ENCODE measurements around the gene GRID1. TPM values are rescaled to one million over a fixed set of nuclear protein-coding genes. Genes with fewer than 3 reads are reported as not detected.

The GRID1 gene
- total RNA-seq, 4 donors from 2014 or later = 0.03 to 2.7 (median 0.49) TPM

DNA sequence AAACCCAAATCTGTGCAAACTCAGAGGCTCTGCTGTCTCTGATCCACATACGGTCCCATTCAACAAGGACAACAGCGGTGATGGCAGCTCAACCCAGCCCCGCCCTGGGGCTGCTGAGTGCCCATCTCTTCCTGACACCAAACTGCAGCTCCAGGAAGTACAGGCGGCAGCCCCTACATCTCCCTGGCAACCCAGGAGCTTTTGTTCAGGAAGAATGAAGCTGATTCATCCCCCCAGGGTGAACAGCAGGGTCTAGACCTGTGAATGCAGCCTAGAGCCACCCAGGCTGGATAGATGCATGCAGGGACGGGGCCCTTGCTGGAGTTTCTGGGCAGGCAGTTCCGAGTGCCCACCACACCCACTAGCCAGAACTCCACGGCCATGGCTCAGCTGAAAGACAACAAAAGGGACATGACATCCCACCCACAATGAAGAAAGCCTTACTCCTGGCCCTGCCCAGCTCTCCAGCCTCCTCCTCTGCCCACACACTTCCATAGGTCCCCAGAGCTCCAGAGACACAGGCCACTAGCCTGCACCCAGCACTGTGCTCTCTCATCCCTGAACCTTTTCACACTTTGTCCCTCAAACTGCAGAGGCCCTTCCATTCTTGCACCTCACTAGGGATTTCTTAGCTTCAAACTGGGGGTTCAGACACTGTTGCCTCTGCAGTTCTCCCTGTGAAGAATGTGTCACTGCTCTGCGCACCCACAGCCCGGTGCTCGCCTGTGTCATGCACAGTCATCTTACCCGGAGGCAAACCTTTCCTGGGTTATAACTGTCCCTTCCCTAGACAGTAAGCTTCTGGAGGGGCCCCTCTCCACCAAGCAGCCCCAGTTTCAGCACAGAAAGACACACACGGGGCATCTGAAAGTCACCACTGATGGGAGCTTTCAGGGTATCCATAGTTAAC, 99.1 kb downstream of the GRID1 start:
- Histone ChIP-seq H3K36me3 (no peaks in the 10 kb centered on the region), H3K9me3 (no peaks in the 10 kb centered on the region), H3K4me1 (peaks cover 0 to 10% (median 0%) of the 10 kb centered on the region in 3 donors), H3K27ac (no peak overlapping the region), H3K27me3 (peaks cover 0 to 36% (median 0%) of the 10 kb centered on the region in 4 donors), H3K4me3 (no peak overlapping the region)
- intact Hi-C loops (cut with DNase I) = no loop called here
- TF ChIP-seq POLR2A (IDR thresholded peaks at IDR 0.05) (no peak), CTCF (IDR thresholded peaks at IDR 0.05) (no peak)
- WGBS, 2 donors = 71% methylated on average over 7 to 9 of the region's 12 CpGs
- DNase-seq = no peak

- TF ChIP-seq CTCF (IDR thresholded peaks at IDR 0.05) (no peak), POLR2A (IDR thresholded peaks at IDR 0.05) (no peak)
- H3K4me3 ChIP-seq = no peak overlapping the region
- intact Hi-C loops (cut with DNase I) = no loop called here
- no peak for DNase-seq
- H3K9me3 ChIP-seq = no peaks in the 10 kb centered on the region
- H3K36me3 ChIP-seq = no peaks in the 10 kb centered on the region
- 80 to 88% methylated on average over 4 to 6 of the region's 7 CpGs for WGBS, 2 donors
- no peak overlapping the region for H3K27ac ChIP-seq
- peaks cover 0 to 42% (median 0%) of the 10 kb centered on the region in 4 donors for H3K27me3 ChIP-seq
- peaks cover 0 to 17% (median 0%) of the 10 kb centered on the region in 3 donors for H3K4me1 ChIP-seq
These were observed 100.0 kb downstream of the GRID1 start for GRCh38 chr10:86266446-86267242.

DNA sequence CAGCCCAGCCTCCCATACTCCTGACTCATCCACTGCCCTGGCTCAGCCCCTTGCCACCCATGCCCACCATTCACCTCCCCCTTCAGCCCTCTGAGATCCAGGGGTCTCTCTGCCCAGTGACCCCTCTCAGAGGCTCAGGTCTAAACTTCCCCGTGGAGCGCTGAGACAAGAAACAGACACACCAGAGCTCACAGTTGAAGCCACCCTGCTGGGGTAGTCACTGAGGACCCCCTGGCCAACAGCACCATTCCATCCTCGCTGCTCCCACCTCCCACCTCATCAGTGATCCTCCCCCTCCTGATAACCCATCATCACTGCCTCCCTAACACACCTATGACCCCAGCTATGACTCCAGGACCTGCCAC, 100.7 kb downstream of the GRID1 start:
- Histone ChIP-seq H3K27me3 (peaks cover 0 to 50% (median 0%) of the 10 kb centered on the region in 4 donors), H3K4me3 (no peak overlapping the region), H3K27ac (no peak overlapping the region), H3K9me3 (no peaks in the 10 kb centered on the region), H3K36me3 (no peaks in the 10 kb centered on the region), H3K4me1 (peaks cover 0 to 17% (median 0%) of the 10 kb centered on the region in 3 donors)
- DNase-seq = no peak
- TF ChIP-seq CTCF (IDR thresholded peaks at IDR 0.05) = no peak
- no peak for TF ChIP-seq POLR2A (IDR thresholded peaks at IDR 0.05)
- WGBS, 2 donors = 77 to 78% methylated on average over 3 of the region's 3 CpGs
- intact Hi-C loops (cut with DNase I) = no loop called here

DNA sequence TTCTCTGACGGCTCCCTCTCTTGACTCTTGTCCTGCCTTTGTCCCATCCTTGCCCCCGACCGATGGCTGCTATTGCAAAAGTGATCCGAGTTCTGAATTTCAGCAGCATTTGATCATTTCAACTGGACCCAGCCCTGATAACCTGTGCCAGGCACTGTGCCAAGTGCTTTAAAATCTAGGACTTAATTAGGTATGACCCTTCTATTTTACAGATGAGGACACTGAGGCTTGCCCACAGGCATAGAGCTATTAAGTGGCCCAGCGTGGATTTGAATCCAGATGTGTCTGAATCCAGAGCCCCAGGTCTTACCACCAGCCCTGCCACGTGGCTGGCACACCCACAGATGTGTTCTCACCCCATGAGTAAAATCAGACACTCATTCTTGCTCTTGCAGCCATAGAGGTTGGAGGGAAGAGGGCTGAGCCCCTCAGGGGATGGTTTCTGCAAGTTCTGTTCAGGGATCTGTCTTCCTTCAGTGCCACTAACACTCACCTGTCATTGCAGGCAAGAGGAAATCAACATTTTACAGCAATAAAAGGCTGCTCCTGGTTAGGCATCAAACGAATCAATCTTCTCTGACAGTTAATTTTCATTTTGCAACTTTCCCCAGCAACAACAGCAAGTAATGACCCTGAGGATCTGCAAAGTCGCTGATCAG, 101.2 kb downstream of the GRID1 start:
- Histone ChIP-seq H3K4me1 (peaks cover 0 to 17% (median 0%) of the 10 kb centered on the region in 3 donors), H3K36me3 (no peaks in the 10 kb centered on the region), H3K27ac (no peak overlapping the region), H3K4me3 (no peak overlapping the region), H3K27me3 (peaks cover 0 to 54% (median 0%) of the 10 kb centered on the region in 4 donors), H3K9me3 (no peaks in the 10 kb centered on the region)
- intact Hi-C loops (cut with DNase I) = no loop called here
- TF ChIP-seq CTCF (IDR thresholded peaks at IDR 0.05) (no peak), POLR2A (IDR thresholded peaks at IDR 0.05) (no peak)
- DNase-seq = no peak
- WGBS, 2 donors = 70 to 75% methylated on average over 6 to 7 of the region's 8 CpGs

All from esophagus squamous epithelium (tissue), 5 donors.